Neural cell (in vitro differentiated cells): ENCODE results near the gene IFT52. TPM values are rescaled to one million over a fixed set of nuclear protein-coding genes. Genes with fewer than 3 reads are reported as not detected.

Experiments used
- H2AFZ ChIP-seq: fragments of 200-600, 300-800 bp; sonication (generic), shearing (Covaris generic); 2 replicates; pipeline ENCODE4 v1.6.0; 2014; ENCODE audit warnings: low read depth, mild to moderate bottlenecking, antibody characterized with exemption, low read length, moderate library complexity
- H3F3A ChIP-seq: fragments of 200-600 bp; shearing (Covaris generic); 2 replicates; pipeline ENCODE4 v1.6.1; 2016; ENCODE audit warnings: mild to moderate bottlenecking, moderate library complexity, mixed read lengths, antibody characterized with exemption, low read length; ENCODE audit not compliant: insufficient read depth, poor library complexity, severe bottlenecking
- H3K27ac ChIP-seq: fragments of 200-600, 300-800 bp; sonication (generic), shearing (Covaris generic); 2 replicates; pipeline ENCODE4 v1.5.1; 2014; ENCODE audit warnings: mild to moderate bottlenecking, low read length, moderate library complexity
- H3K27me3 ChIP-seq: fragments of 300-800, 200-600 bp; sonication (generic), shearing (Covaris generic); 2 replicates; pipeline ENCODE4 v1.6.0; 2014; ENCODE audit warnings: mild to moderate bottlenecking, low read depth, low read length, moderate library complexity; ENCODE audit not compliant: insufficient read depth
- H3K36me3 ChIP-seq: fragments of 300-800, 200-600 bp; sonication (generic), shearing (Covaris generic); 2 replicates; pipeline ENCODE4 v1.5.1; 2014; ENCODE audit warnings: mild to moderate bottlenecking, antibody characterized with exemption, low read length, moderate library complexity; ENCODE audit not compliant: insufficient read depth
- H3K4me2 ChIP-seq: fragments of 300-800, 200-600 bp; sonication (generic), shearing (Covaris generic); 2 replicates; pipeline ENCODE4 v1.6.0; 2014; ENCODE audit warnings: mild to moderate bottlenecking, low read length
- H3K4me3 ChIP-seq: fragments of 300-800, 200-600 bp; sonication (generic), shearing (Covaris generic); 2 replicates; pipeline ENCODE4 v1.5.1; 2014; ENCODE audit warnings: mild to moderate bottlenecking, low read length, moderate library complexity
- H3K79me2 ChIP-seq: fragments of 200-600 bp; shearing (Covaris generic); replicated peaks from 2 replicates; pipeline ENCODE4 v1.6.0; 2014; ENCODE audit warnings: mild to moderate bottlenecking, low read length, moderate library complexity; ENCODE audit not compliant: insufficient read depth
- H3K9ac ChIP-seq: fragments of 300-800, 200-600 bp; sonication (generic), shearing (Covaris generic); 2 replicates; pipeline ENCODE4 v1.6.1; 2016; ENCODE audit warnings: mild to moderate bottlenecking, low read length, mixed read lengths
- H3K9me2 ChIP-seq: fragments of 200-600 bp; shearing (Covaris generic); 2 replicates; pipeline ENCODE4 v1.6.1; 2016; ENCODE audit warnings: mild to moderate bottlenecking, low read length, mixed read lengths; ENCODE audit not compliant: insufficient read depth
- H3K9me3 ChIP-seq: fragments of 200-600, 300-800 bp; sonication (generic), shearing (Covaris generic); 2 replicates; pipeline ENCODE4 v1.6.1; 2016; ENCODE audit warnings: mild to moderate bottlenecking, mixed run types, low read length, moderate library complexity, mixed read lengths
- H4K20me1 ChIP-seq: fragments of 200-600 bp; shearing (Covaris generic); 2 replicates; pipeline ENCODE4 v1.6.1; 2016; ENCODE audit warnings: mild to moderate bottlenecking, mixed run types; ENCODE audit not compliant: insufficient read depth
- CTCF ChIP-seq: fragments of 450-650 bp; IDR thresholded peaks from 2 replicates; pipeline ENCODE4 v1.5.1; 2014; ENCODE audit warnings: antibody characterized with exemption, mild to moderate bottlenecking, moderate library complexity; ENCODE audit not compliant: poor library complexity, severe bottlenecking
- EP300 ChIP-seq: fragments of 450-650 bp; conservative IDR thresholded peaks from 2 replicates; pipeline ENCODE4 v1.6.1; 2014; ENCODE audit warnings: antibody characterized with exemption, mild to moderate bottlenecking, moderate library complexity; ENCODE audit not compliant: poor library complexity, severe bottlenecking
- EZH2 ChIP-seq: fragments of 200-600, 300-800 bp; shearing (Covaris generic), sonication (generic); IDR thresholded peaks from 2 replicates; pipeline ENCODE4 v1.6.1; 2014; ENCODE audit warnings: antibody characterized with exemption, low read length, borderline replicate concordance, mild to moderate bottlenecking; ENCODE audit not compliant: insufficient read depth, poor library complexity, severe bottlenecking
- MXI1 ChIP-seq: fragments of 450-650 bp; conservative IDR thresholded peaks from 2 replicates; pipeline ENCODE4 v1.6.1; 2014; ENCODE audit warnings: antibody characterized with exemption, mild to moderate bottlenecking; ENCODE audit not compliant: poor library complexity, severe bottlenecking
- POLR2AphosphoS5 ChIP-seq: IDR thresholded peaks from 2 replicates; pipeline ENCODE4 v1.6.1; 2012
- RAD21 ChIP-seq: fragments of 450-650 bp; conservative IDR thresholded peaks from 2 replicates; pipeline ENCODE4 v1.6.1; 2014; ENCODE audit warnings: antibody characterized with exemption, mild to moderate bottlenecking, moderate library complexity
- REST ChIP-seq: IDR thresholded peaks from 2 replicates; pipeline ENCODE4 v1.6.1; 2012; ENCODE audit warnings: borderline replicate concordance
- SMC3 ChIP-seq: fragments of 450-650 bp; conservative IDR thresholded peaks from 2 replicates; pipeline ENCODE4 v1.6.1; 2014; ENCODE audit warnings: antibody characterized with exemption, mild to moderate bottlenecking, moderate library complexity; ENCODE audit not compliant: poor library complexity
- TAF1 ChIP-seq: IDR thresholded peaks from 2 replicates; pipeline ENCODE4 v1.6.1; 2012; ENCODE audit warnings: low read depth
- polyA plus RNA-seq: library from polyadenylated mRNA; depleted of rRNA; stranded (reverse); fragments of >200 nt; gene quantifications from 2 replicates; pipeline ENCODE4 v1.2.3, GENCODE V29; 2014

The IFT52 gene
- polyA plus RNA-seq, 1 donor from 2014 or later = 144 TPM

GRCh38 chr20:43583982-43584432 lies 6.7 kb upstream of the IFT52 start:
- no peaks in the 10 kb centered on the region for H3K79me2 ChIP-seq
- no peaks in the 10 kb centered on the region for H4K20me1 ChIP-seq
- no peaks in the 10 kb centered on the region for H3K9me2 ChIP-seq
- no peak overlapping the region for H2AFZ ChIP-seq
- H3F3A ChIP-seq = no peaks in the 10 kb centered on the region
- H3K4me2 ChIP-seq = no peak overlapping the region
- no peak overlapping the region for H3K9ac ChIP-seq
- no peaks in the 10 kb centered on the region for H3K27me3 ChIP-seq
- TF ChIP-seq EP300 (no peak), MXI1 (no peak), RAD21 (no peak), POLR2AphosphoS5 (no peak), REST (no peak), TAF1 (no peak), CTCF (no peak), SMC3 (no peak), EZH2 (no peak)
- H3K4me3 ChIP-seq = no peak overlapping the region
- no peaks in the 10 kb centered on the region for H3K9me3 ChIP-seq
- H3K27ac ChIP-seq = no peak overlapping the region
- H3K36me3 ChIP-seq = no peaks in the 10 kb centered on the region

GRCh38 chr20:43584448-43585136 lies 6.1 kb upstream of the IFT52 start:
- H3K9me2 ChIP-seq = no peaks in the 10 kb centered on the region
- H3K27me3 ChIP-seq = no peaks in the 10 kb centered on the region
- H3K79me2 ChIP-seq = no peaks in the 10 kb centered on the region
- H3K9me3 ChIP-seq = no peaks in the 10 kb centered on the region
- H3K9ac ChIP-seq = no peak overlapping the region
- H3K4me2 ChIP-seq = no peak overlapping the region
- H3F3A ChIP-seq = no peaks in the 10 kb centered on the region
- no peaks in the 10 kb centered on the region for H3K36me3 ChIP-seq
- H4K20me1 ChIP-seq = no peaks in the 10 kb centered on the region
- no peak overlapping the region for H3K27ac ChIP-seq
- TF ChIP-seq EP300 (no peak), TAF1 (no peak)
- no peak overlapping the region for H2AFZ ChIP-seq
- H3K4me3 ChIP-seq = no peak overlapping the region
